Heart left ventricle (tissue), 16 donors: ENCODE measurements around the gene KCNQ1. TPM values are rescaled to one million over a fixed set of nuclear protein-coding genes. Genes with fewer than 3 reads are reported as not detected.
A peak's percentile ranks its signal among the peaks of the same experiment; 100 is the strongest.

Experiments
- ATAC-seq, 4 donors: fragments of 200-7000 bp; cut with Tn5 transposase; one replicate each; pipeline ENCODE4 v1.9.1; 2020 to 2022; ENCODE audit warnings: moderate library complexity in 4 of 4, mild to moderate bottlenecking in 3 of 4, moderate number of reproducible peaks in 1 of 4
- DNase-seq, 5 donors: peaks; one replicate each; pipeline ENCODE4 v3.0.0-alpha.2; 2020
- H3K27ac ChIP-seq, 12 donors: fragments of 200-600 bp; sonication (generic) in 4 of 12; one replicate each; pipeline versions ENCODE4 v1.5.0 to v1.8.0; 2016 to 2022; ENCODE audit warnings: mild to moderate bottlenecking in 2 of 12
- H3K27me3 ChIP-seq, 9 donors: fragments of 200-600 bp; sonication (generic) in 2 of 9; one replicate each; pipeline versions ENCODE4 v1.5.1 to v1.8.0; 2016 to 2022; ENCODE audit warnings: mild to moderate bottlenecking in 3 of 9
- H3K36me3 ChIP-seq, 9 donors: fragments of 200-600 bp; sonication (generic) in 2 of 9; one replicate each; pipeline versions ENCODE4 v1.5.0 to v1.8.0; 2018 to 2022; ENCODE audit warnings: mild to moderate bottlenecking in 2 of 9
- H3K4me1 ChIP-seq, 12 donors: fragments of 200-600 bp; sonication (generic) in 4 of 12; one replicate each; pipeline versions ENCODE4 v1.5.0 to v1.8.0; 2016 to 2022; ENCODE audit warnings: mild to moderate bottlenecking in 3 of 12
- H3K4me3 ChIP-seq, 12 donors: fragments of 200-600 bp; sonication (generic) in 4 of 12; one replicate each; pipeline versions ENCODE4 v1.5.0 to v1.8.0; 2017 to 2022; ENCODE audit warnings: mild to moderate bottlenecking in 9 of 12, moderate library complexity in 4 of 12
- H3K9me3 ChIP-seq, 12 donors: fragments of 200-600 bp; sonication (generic) in 4 of 12; one replicate each; pipeline versions ENCODE4 v1.5.0 to v1.8.0; 2016 to 2022; ENCODE audit warnings: mild to moderate bottlenecking in 1 of 12
- CTCF ChIP-seq, 12 donors: fragments of 200-600 bp; sonication (generic) in 4 of 12; IDR thresholded peaks; one replicate each; pipeline versions ENCODE4 v1.5.0 to v1.8.0; 2018 to 2022; ENCODE audit warnings: antibody characterized with exemption in 12 of 12, mild to moderate bottlenecking in 5 of 12
- POLR2A ChIP-seq, 2 donors: fragments of 450-650 bp; IDR thresholded peaks; one replicate each; pipeline ENCODE4 v1.6.1; 2017; ENCODE audit warnings: antibody characterized with exemption in 2 of 2, mild to moderate bottlenecking in 2 of 2, moderate library complexity in 2 of 2
- WGBS, 4 donors: extraction: QIAGEN DNeasy Blood & Tissue Kit in 2 of 4; methylation state at CpG; one replicate each; pipeline versions ENCODE4 v1.1.5 to v1.1.7; 2013 to 2018; 5-methylcytosine and 5-hydroxymethylcytosine counted together
- intact Hi-C, 10 donors: fragments of 100-400 bp; cut with DNase I; formaldehyde crosslinking; loops; one replicate each; pipeline versions ENCODE4 v1.11.1 to v1.14.2; 2022
- polyA plus RNA-seq, 2 donors: library from polyadenylated mRNA; stranded (reverse); fragments of 200-250 nt; gene quantifications; one replicate each; pipeline ENCODE4 v1.2.3, GENCODE V29; 2013
- total RNA-seq, 9 donors: library from RNA; depleted of rRNA in 2 of 9; stranded (reverse); fragments of >200 nt in 2 of 9; fragmentation: NEBNext Ultra II Directional in 3 of 9; extraction: Animal tissue kit (Norgen Biotek cat#: 25700) in 3 of 9; gene quantifications; one replicate each; pipeline versions ENCODE4 v1.1.0 to v1.2.4, GENCODE V29; 2016 to 2023
- donor health status: ischemic (EF 13 %, LVEDD 7.1; RV severe dilation, severe dysfunction).
- donor health status: healthy with polysubstance abuse.
- donor health status: DM: no; HTN: yes; CAD: no.
- donor health status: DM: no; HTN: no; CAD: no.
- donor health status: ischemic (EF 25% LVEDD 6.9; RV normal size, moderate dysfunction).
- donor health status: ischemic (EF 25% LVEDD 5.7; RV mildly dilated, moderate dysfunction).
- donor health status: healthy.
- donor health status: DM: yes; HTN: yes; CAD: no.
- donor health status: ischemic (EF 35%, LVEDD 5.7; RV mildly dilated, moderate dysfunction).
- donor health status: nonischemic (EF 11% LVEDD 7.7; RV severe dilation, severe dysfunction).
- donor health status: DM: yes; HTN: yes; CAD: no.
- donor health status: PGD.
- donor health status: ischemic (EF 29% LVEDD 5.4; RV normal size, mild dysfunction).
- donor health status: nonischemic (EF 23%, LVEDD 6.1; RV moderate dilation, normal function).

KCNQ1 gene
- total and polyA plus RNA-seq, 11 donors: 18.6 to 42.4 (median 31.4) TPM

GRCh38 chr11:2534134-2534956 is 89.5 kb downstream of the KCNQ1 start:
- Histone ChIP-seq H3K36me3 (no peaks in the 10 kb centered on the region), H3K9me3 (no peaks in the 10 kb centered on the region), H3K4me1 (peaks cover 0 to 24% (median 17%) of the 10 kb centered on the region in 12 donors), H3K27ac (peak overlapping the region in 7 of 12 donors; percentile 5 to 68 (median 49)), H3K4me3 (peak overlapping the region in 1 of 12 donors; percentile 8), H3K27me3 (no peaks in the 10 kb centered on the region)
- intact Hi-C loops: loop anchor here in 6 of 10 donors (5.0 to 10.0 kb wide), 6 partner anchors 222 to 340 kb away; partner anchors contain the start of genes C11orf21 (in 3 of the 6) and TSPAN32 (in 3 of the 6)
- whole genome bisulfite sequencing, 4 donors: 87 to 91% (median 90%) methylated on average over 8 to 31 of the region's 31 CpGs
- TF ChIP-seq CTCF (IDR thresholded peaks at IDR 0.05): no peak
- TF ChIP-seq POLR2A (IDR thresholded peaks at IDR 0.05): no peak
- no peak for ATAC-seq
- peak in 4 of 5 donors; percentile 18 to 65 (median 28) for DNase-seq

- no peaks in the 10 kb centered on the region for H3K27me3 ChIP-seq
- no peaks in the 10 kb centered on the region for H3K36me3 ChIP-seq
- TF ChIP-seq POLR2A (IDR thresholded peaks at IDR 0.05): no peak
- TF ChIP-seq CTCF (IDR thresholded peaks at IDR 0.05): no peak
- ATAC-seq (no peak), DNase-seq (peak in 4 of 5 donors; percentile 15 to 49 (median 20))
- WGBS, 4 donors: 93 to 97% (median 94%) methylated on average over 13 to 15 of the region's 15 CpGs
- H3K4me3 ChIP-seq: no peak overlapping the region
- intact Hi-C loops: loop anchor here in 6 of 10 donors (5.0 to 10.0 kb wide), 6 partner anchors 223 to 340 kb away; partner anchors contain the start of genes C11orf21 (in 3 of the 6) and TSPAN32 (in 3 of the 6)
- no peaks in the 10 kb centered on the region for H3K9me3 ChIP-seq
- peaks cover 0 to 24% (median 17%) of the 10 kb centered on the region in 12 donors for H3K4me1 ChIP-seq
- H3K27ac ChIP-seq: no peak overlapping the region
Measured at GRCh38 chr11:2534957-2535672, 90.3 kb downstream of the KCNQ1 start.

- Histone ChIP-seq H3K4me3 (no peak overlapping the region), H3K9me3 (no peaks in the 10 kb centered on the region), H3K4me1 (peaks cover 0 to 24% (median 17%) of the 10 kb centered on the region in 12 donors), H3K27me3 (no peaks in the 10 kb centered on the region), H3K36me3 (no peaks in the 10 kb centered on the region), H3K27ac (no peak overlapping the region)
- TF ChIP-seq CTCF (IDR thresholded peaks at IDR 0.05) (no peak), POLR2A (IDR thresholded peaks at IDR 0.05) (no peak)
- whole genome bisulfite sequencing, 4 donors: 83 to 93% (median 90%) methylated on average over 12 to 27 of the region's 27 CpGs
- ATAC-seq: no peak
- intact Hi-C loops: loop anchor here in 4 of 10 donors (10.0 kb wide), 3 partner anchors 231 to 341 kb away; partner anchors contain the start of genes C11orf21 (in 3 of the 4) and TSPAN32 (in 3 of the 4)
- DNase-seq: peak in 4 of 5 donors; percentile 16 to 51 (median 22)
Measured at GRCh38 chr11:2535673-2536439, 91.0 kb downstream of the KCNQ1 start.
